ENCODE measurements around the gene GMFB.

- no peak for TF ChIP-seq ZNF280D (tag by site-specific recombination; IDR thresholded peaks at IDR 0.05)
- TF ChIP-seq CTCF (tag by site-specific recombination; IDR thresholded peaks at IDR 0.05), result no peak
- no peak for TF ChIP-seq ZNF221 (tag by site-specific recombination; IDR thresholded peaks at IDR 0.05; ENCODE audit: borderline replicate concordance)
- no peak for TF ChIP-seq PRDM10 (tag by site-specific recombination; IDR thresholded peaks at IDR 0.05)
- no peak for TF ChIP-seq REST (tag by site-specific recombination; IDR thresholded peaks at IDR 0.05)
- no peak for TF ChIP-seq ZNF623 (tag by site-specific recombination; IDR thresholded peaks at IDR 0.05)
- TF ChIP-seq ZNF157 (tag by site-specific recombination; IDR thresholded peaks at IDR 0.05), result no peak
- TF ChIP-seq ZNF184 (tag by site-specific recombination; IDR thresholded peaks at IDR 0.05), result no peak
- no peak for TF ChIP-seq ZNF658 (tag by site-specific recombination; IDR thresholded peaks at IDR 0.05)
- no peak for TF ChIP-seq ZNF521 (tag by site-specific recombination; IDR thresholded peaks at IDR 0.05)
- no peak for TF ChIP-seq SP7 (tag by site-specific recombination; IDR thresholded peaks at IDR 0.05)
Measured at GRCh38 chr14:54451121-54451601, 37.6 kb downstream of the GMFB start.
